Measurements from ENCODE around the gene THOC2.
"Not testable (repeated sequence)": the region's sequence is repeated elsewhere in the genome, so short reads cannot be mapped to it uniquely, and the experiment has no call there.

Gene THOC2

GRCh38 chrX:123773258-123773988, 40.6 kb upstream of the THOC2 start:
- H4K20me1 ChIP-seq (ENCODE audit: insufficient read depth, low read length, poor library complexity, severe bottlenecking) = no peaks in the 10 kb centered on the region

GRCh38 chrX:123771449-123772064, 38.7 kb upstream of the THOC2 start:
- H3K27me3 ChIP-seq (ENCODE audit: insufficient read depth, low read length, poor library complexity, severe bottlenecking) = no peaks in the 10 kb centered on the region
- no peak overlapping the region for H2AFZ ChIP-seq (ENCODE audit: low read length)
- no peak overlapping the region for H3K9ac ChIP-seq (ENCODE audit: low read depth, low read length, poor library complexity, severe bottlenecking)
- H4K20me1 ChIP-seq (ENCODE audit: insufficient read depth, low read length, poor library complexity, severe bottlenecking) = no peaks in the 10 kb centered on the region
- no peak overlapping the region for H3K4me2 ChIP-seq (ENCODE audit: low read depth, low read length, poor library complexity, severe bottlenecking)
- no peaks in the 10 kb centered on the region for H3K79me2 ChIP-seq (ENCODE audit: insufficient read depth, low read length)
- no peaks in the 10 kb centered on the region for H3K36me3 ChIP-seq (ENCODE audit: insufficient read depth, low read length)
- H3F3A ChIP-seq (ENCODE audit: low read depth) = no peaks in the 10 kb centered on the region
- no peaks in the 10 kb centered on the region for H3K9me3 ChIP-seq (ENCODE audit: insufficient read depth, low read depth, low read length)
- H3K4me3 ChIP-seq (ENCODE audit: low read length, poor library complexity, severe bottlenecking) = no peak overlapping the region
- H3K4me1 ChIP-seq (ENCODE audit: insufficient read depth, low read length, poor library complexity, severe bottlenecking) = no peaks in the 10 kb centered on the region
- H3K9me2 ChIP-seq (replicated peaks; ENCODE audit: low read depth, low read length) = no peaks in the 10 kb centered on the region
- no peak for TF ChIP-seq CTCF (conservative IDR thresholded peaks at IDR 0.05; ENCODE audit: low read length)
- TF ChIP-seq EZH2phosphoT487 (IDR thresholded peaks at IDR 0.05; ENCODE audit: borderline replicate concordance) = no peak

More at GRCh38 chrX:123773258-123773988, 40.6 kb upstream of the THOC2 start:
- no peaks in the 10 kb centered on the region for H3F3A ChIP-seq (ENCODE audit: low read depth)
- TF ChIP-seq CTCF (conservative IDR thresholded peaks at IDR 0.05; ENCODE audit: low read length) (no peak), EZH2phosphoT487 (IDR thresholded peaks at IDR 0.05; ENCODE audit: borderline replicate concordance) (no peak)
- no peaks in the 10 kb centered on the region for H3K27me3 ChIP-seq (ENCODE audit: insufficient read depth, low read length, poor library complexity, severe bottlenecking)
- no peaks in the 10 kb centered on the region for H3K36me3 ChIP-seq (ENCODE audit: insufficient read depth, low read length)
- H3K9ac ChIP-seq (ENCODE audit: low read depth, low read length, poor library complexity, severe bottlenecking) = no peak overlapping the region
- no peaks in the 10 kb centered on the region for H3K4me1 ChIP-seq (ENCODE audit: insufficient read depth, low read length, poor library complexity, severe bottlenecking)
- no peaks in the 10 kb centered on the region for H3K79me2 ChIP-seq (ENCODE audit: insufficient read depth, low read length)
- no peak overlapping the region for H2AFZ ChIP-seq (ENCODE audit: low read length)
- no peaks in the 10 kb centered on the region for H3K9me3 ChIP-seq (ENCODE audit: insufficient read depth, low read depth, low read length)
- H3K4me2 ChIP-seq (ENCODE audit: low read depth, low read length, poor library complexity, severe bottlenecking) = no peak overlapping the region
- H3K9me2 ChIP-seq (replicated peaks; ENCODE audit: low read depth, low read length) = no peaks in the 10 kb centered on the region
- H3K4me3 ChIP-seq (ENCODE audit: low read length, poor library complexity, severe bottlenecking) = no peak overlapping the region

GRCh38 chrX:123764967-123765871, 32.4 kb upstream of the THOC2 start:
- H3K27me3 ChIP-seq (ENCODE audit: insufficient read depth, low read length, poor library complexity, severe bottlenecking) = no peaks in the 10 kb centered on the region
- H3K79me2 ChIP-seq (ENCODE audit: insufficient read depth, low read length) = no peaks in the 10 kb centered on the region
- H3K9me3 ChIP-seq (ENCODE audit: insufficient read depth, low read depth, low read length) = no peaks in the 10 kb centered on the region
- peak overlapping the region; percentile 70 for H3K4me2 ChIP-seq (ENCODE audit: low read depth, low read length, poor library complexity, severe bottlenecking)
- H3K9ac ChIP-seq (ENCODE audit: low read depth, low read length, poor library complexity, severe bottlenecking) = peak overlapping the region; percentile 72
- H2AFZ ChIP-seq (ENCODE audit: low read length) = peak overlapping the region; percentile 81
- H4K20me1 ChIP-seq (ENCODE audit: insufficient read depth, low read length, poor library complexity, severe bottlenecking) = no peaks in the 10 kb centered on the region
- no peak for TF ChIP-seq EZH2phosphoT487 (IDR thresholded peaks at IDR 0.05; ENCODE audit: borderline replicate concordance)
- TF ChIP-seq CTCF (conservative IDR thresholded peaks at IDR 0.05; ENCODE audit: low read length) = no peak
- H3K9me2 ChIP-seq (replicated peaks; ENCODE audit: low read depth, low read length) = no peaks in the 10 kb centered on the region
- peak overlapping the region; percentile 71 for H3K4me3 ChIP-seq (ENCODE audit: low read length, poor library complexity, severe bottlenecking)
- peaks cover 6% of the 10 kb centered on the region; the same call in 1 of the 2 replicates for H3F3A ChIP-seq (ENCODE audit: low read depth)
- no peaks in the 10 kb centered on the region for H3K4me1 ChIP-seq (ENCODE audit: insufficient read depth, low read length, poor library complexity, severe bottlenecking)
- no peaks in the 10 kb centered on the region for H3K36me3 ChIP-seq (ENCODE audit: insufficient read depth, low read length)

GRCh38 chrX:123759849-123760248, 27.0 kb upstream of the THOC2 start:
- not testable (repeated sequence) for H2AFZ ChIP-seq (ENCODE audit: low read length); H3K4me3 ChIP-seq (ENCODE audit: low read length, poor library complexity, severe bottlenecking); H3K4me1 ChIP-seq (ENCODE audit: insufficient read depth, low read length, poor library complexity, severe bottlenecking); H3F3A ChIP-seq (ENCODE audit: low read depth); H4K20me1 ChIP-seq (ENCODE audit: insufficient read depth, low read length, poor library complexity, severe bottlenecking); H3K9me2 ChIP-seq (replicated peaks; ENCODE audit: low read depth, low read length); H3K36me3 ChIP-seq (ENCODE audit: insufficient read depth, low read length); H3K27me3 ChIP-seq (ENCODE audit: insufficient read depth, low read length, poor library complexity, severe bottlenecking); H3K79me2 ChIP-seq (ENCODE audit: insufficient read depth, low read length); H3K4me2 ChIP-seq (ENCODE audit: low read depth, low read length, poor library complexity, severe bottlenecking); H3K9me3 ChIP-seq (ENCODE audit: insufficient read depth, low read depth, low read length); H3K9ac ChIP-seq (ENCODE audit: low read depth, low read length, poor library complexity, severe bottlenecking)

GRCh38 chrX:123757794-123758193, 24.9 kb upstream of the THOC2 start:
- not testable (repeated sequence) for H3K79me2 ChIP-seq (ENCODE audit: insufficient read depth, low read length); H2AFZ ChIP-seq (ENCODE audit: low read length); H3K9me2 ChIP-seq (replicated peaks; ENCODE audit: low read depth, low read length); H3K9me3 ChIP-seq (ENCODE audit: insufficient read depth, low read depth, low read length); H3K4me2 ChIP-seq (ENCODE audit: low read depth, low read length, poor library complexity, severe bottlenecking); H3K4me3 ChIP-seq (ENCODE audit: low read length, poor library complexity, severe bottlenecking); H3K9ac ChIP-seq (ENCODE audit: low read depth, low read length, poor library complexity, severe bottlenecking); H3K4me1 ChIP-seq (ENCODE audit: insufficient read depth, low read length, poor library complexity, severe bottlenecking); H3F3A ChIP-seq (ENCODE audit: low read depth); H4K20me1 ChIP-seq (ENCODE audit: insufficient read depth, low read length, poor library complexity, severe bottlenecking); H3K27me3 ChIP-seq (ENCODE audit: insufficient read depth, low read length, poor library complexity, severe bottlenecking); H3K36me3 ChIP-seq (ENCODE audit: insufficient read depth, low read length)

Data from Loucy (cell line).